ENCODE results near the gene OSBPL8.
"Not testable (repeated sequence)": the region's sequence is repeated elsewhere in the genome, so short reads cannot be mapped to it uniquely, and the experiment has no call there.

Gene OSBPL8

GRCh38 chr12:76486011-76486410 lies 73.6 kb downstream of the OSBPL8 start:
- no peak for TF ChIP-seq CTCF (IDR thresholded peaks at IDR 0.05; ENCODE audit: insufficient read depth, low read depth, low read length, missing control alignments)
- DNase-seq (ENCODE audit: low read depth) = no peak
- H3K4me3 ChIP-seq (ENCODE audit: low read depth, low read length) = no peak overlapping the region

- DNase-seq (ENCODE audit: low read depth) = no peak
- H3K4me3 ChIP-seq (ENCODE audit: low read depth, low read length) = no peak overlapping the region
- no peak for TF ChIP-seq CTCF (IDR thresholded peaks at IDR 0.05; ENCODE audit: insufficient read depth, low read depth, low read length, missing control alignments)
These were observed 78.8 kb downstream of the OSBPL8 start for GRCh38 chr12:76480796-76481195.

GRCh38 chr12:76478045-76478444 lies 81.5 kb downstream of the OSBPL8 start:
- H3K4me3 ChIP-seq (ENCODE audit: low read depth, low read length) = no peak overlapping the region
- DNase-seq (ENCODE audit: low read depth) = no peak
- TF ChIP-seq CTCF (IDR thresholded peaks at IDR 0.05; ENCODE audit: insufficient read depth, low read depth, low read length, missing control alignments) = no peak

GRCh38 chr12:76472862-76473261 lies 86.7 kb downstream of the OSBPL8 start:
- not testable (repeated sequence) for DNase-seq (ENCODE audit: low read depth)

GRCh38 chr12:76471579-76471978 lies 88.0 kb downstream of the OSBPL8 start:
- TF ChIP-seq CTCF (IDR thresholded peaks at IDR 0.05; ENCODE audit: insufficient read depth, low read depth, low read length, missing control alignments) = no peak
- no peak overlapping the region for H3K4me3 ChIP-seq (ENCODE audit: low read depth, low read length)
- DNase-seq (ENCODE audit: low read depth) = no peak

More at GRCh38 chr12:76472862-76473261, 86.7 kb downstream of the OSBPL8 start:
- H3K4me3 ChIP-seq (ENCODE audit: low read depth, low read length) = not testable (repeated sequence)

GRCh38 chr12:76470028-76470939 lies 89.3 kb downstream of the OSBPL8 start:
- H3K4me3 ChIP-seq (ENCODE audit: low read depth, low read length) = no peak overlapping the region
- DNase-seq (ENCODE audit: low read depth) = peak; percentile 17
- no peak for TF ChIP-seq CTCF (IDR thresholded peaks at IDR 0.05; ENCODE audit: insufficient read depth, low read depth, low read length, missing control alignments)

- DNase-seq (ENCODE audit: low read depth) = no peak
- no peak for TF ChIP-seq CTCF (IDR thresholded peaks at IDR 0.05; ENCODE audit: insufficient read depth, low read depth, low read length, missing control alignments)
- no peak overlapping the region for H3K4me3 ChIP-seq (ENCODE audit: low read depth, low read length)
These were observed 94.9 kb downstream of the OSBPL8 start for GRCh38 chr12:76464631-76465166.

All from GM12865 (cell line).